22Rv1 (cell line): ENCODE results near the gene COL8A1.

Experiments
- CTCF ChIP-seq: fragments of 450-650 bp; IDR thresholded peaks from 2 replicates; pipeline ENCODE4 v1.5.1; 2017; ENCODE audit warnings: mild to moderate bottlenecking
- ZFX ChIP-seq: fragments of 450-650 bp; IDR thresholded peaks from 2 replicates; pipeline ENCODE4 v1.6.1; 2017; ENCODE audit warnings: antibody characterized with exemption, borderline replicate concordance

DNA sequence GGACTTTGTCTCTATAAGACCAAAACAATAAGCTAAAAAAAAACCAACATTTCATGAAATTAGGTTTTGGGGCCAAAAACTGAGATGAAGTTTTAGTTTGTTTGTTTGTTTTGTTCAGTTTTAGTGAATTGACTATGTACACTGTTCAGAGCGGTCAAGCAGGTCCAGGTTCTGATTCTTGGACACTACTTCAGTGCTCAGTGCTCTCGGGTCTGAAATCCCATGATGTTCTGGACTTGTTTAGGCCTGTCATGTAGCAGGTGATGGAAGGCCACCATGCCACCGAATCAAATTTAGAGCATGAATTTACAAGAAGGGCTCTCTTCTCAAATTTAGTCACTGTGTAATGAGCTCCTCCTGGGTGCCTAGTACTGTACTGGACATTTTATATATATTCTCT is 45.5 kb downstream of the COL8A1 start:
- TF ChIP-seq CTCF (no peak), ZFX (no peak)
